DND-41 (cell line): ENCODE measurements around the gene KRT84.

Experiments
- ATAC-seq: fragments of 200-7000 bp; cut with Tn5 transposase; 3 replicates; pipeline ENCODE4 v1.9.1; 2021; ENCODE audit warnings: low read depth; ENCODE audit not compliant: insufficient read depth
- DNase-seq: peaks from one replicate; pipeline ENCODE4 v3.0.0-alpha.2; 2020
- H2AFZ ChIP-seq: 2 replicates; pipeline ENCODE4 v1.6.0; 2012; ENCODE audit warnings: low read depth, low read length
- H3K27ac ChIP-seq: 2 replicates; pipeline ENCODE4 v1.5.1; 2012; ENCODE audit warnings: low read length, inconsistent platforms
- H3K27me3 ChIP-seq: fragments of 200-600 bp; sonication (generic); 2 replicates; pipeline ENCODE4 v1.6.0; 2012; ENCODE audit warnings: low read length, mild to moderate bottlenecking, inconsistent platforms; ENCODE audit not compliant: insufficient read depth, poor library complexity
- H3K36me3 ChIP-seq: 2 replicates; pipeline ENCODE4 v1.5.1; 2012; ENCODE audit warnings: low read length, inconsistent platforms; ENCODE audit not compliant: insufficient read depth
- H3K4me1 ChIP-seq: 2 replicates; pipeline ENCODE4 v1.5.1; 2012; ENCODE audit warnings: mild to moderate bottlenecking, low read length; ENCODE audit not compliant: insufficient read depth
- H3K4me2 ChIP-seq: 2 replicates; pipeline ENCODE4 v1.6.0; 2012; ENCODE audit warnings: mild to moderate bottlenecking, moderate library complexity, low read length, inconsistent platforms; ENCODE audit not compliant: insufficient read depth
- H3K4me3 ChIP-seq, 2 experiments: fragments of 200-600 bp in 1 of 2; shearing (Covaris generic) in 1 of 2; 2 replicates each; pipeline ENCODE4 v1.5.1; 2012 to 2016; ENCODE audit warnings: inconsistent platforms in 2 of 2, low read length in 2 of 2, mild to moderate bottlenecking in 2 of 2, low read depth in 1 of 2, moderate library complexity in 1 of 2
- H3K79me2 ChIP-seq: 2 replicates; pipeline ENCODE4 v1.6.0; 2012; ENCODE audit warnings: low read length, inconsistent platforms; ENCODE audit not compliant: insufficient read depth
- H3K9ac ChIP-seq: 2 replicates; pipeline ENCODE4 v1.6.0; 2012; ENCODE audit warnings: low read depth, mild to moderate bottlenecking, inconsistent platforms, low read length, moderate library complexity
- H3K9me3 ChIP-seq: 2 replicates; pipeline ENCODE4 v1.5.1; 2012; ENCODE audit warnings: low read length, moderate library complexity, mild to moderate bottlenecking, inconsistent platforms; ENCODE audit not compliant: insufficient read depth, severe bottlenecking
- H4K20me1 ChIP-seq: 2 replicates; pipeline ENCODE4 v1.6.0; 2012; ENCODE audit warnings: low read length; ENCODE audit not compliant: insufficient read depth
- EZH2 ChIP-seq: IDR thresholded peaks from 3 replicates; pipeline ENCODE4 v1.6.1; 2012; ENCODE audit warnings: borderline replicate concordance, low read depth, mild to moderate bottlenecking, moderate library complexity, low read length, inconsistent platforms; ENCODE audit not compliant: severe bottlenecking
- TF ChIP-seq, protein P1 (sequence below): IDR thresholded peaks from 2 replicates; pipeline ENCODE4 v1.5.1; 2012; ENCODE audit warnings: borderline replicate concordance, low read length, moderate library complexity, mild to moderate bottlenecking; ENCODE audit not compliant: poor library complexity, severe bottlenecking; ENCODE audit errors: extremely low read depth

Gene KRT84

DNA sequence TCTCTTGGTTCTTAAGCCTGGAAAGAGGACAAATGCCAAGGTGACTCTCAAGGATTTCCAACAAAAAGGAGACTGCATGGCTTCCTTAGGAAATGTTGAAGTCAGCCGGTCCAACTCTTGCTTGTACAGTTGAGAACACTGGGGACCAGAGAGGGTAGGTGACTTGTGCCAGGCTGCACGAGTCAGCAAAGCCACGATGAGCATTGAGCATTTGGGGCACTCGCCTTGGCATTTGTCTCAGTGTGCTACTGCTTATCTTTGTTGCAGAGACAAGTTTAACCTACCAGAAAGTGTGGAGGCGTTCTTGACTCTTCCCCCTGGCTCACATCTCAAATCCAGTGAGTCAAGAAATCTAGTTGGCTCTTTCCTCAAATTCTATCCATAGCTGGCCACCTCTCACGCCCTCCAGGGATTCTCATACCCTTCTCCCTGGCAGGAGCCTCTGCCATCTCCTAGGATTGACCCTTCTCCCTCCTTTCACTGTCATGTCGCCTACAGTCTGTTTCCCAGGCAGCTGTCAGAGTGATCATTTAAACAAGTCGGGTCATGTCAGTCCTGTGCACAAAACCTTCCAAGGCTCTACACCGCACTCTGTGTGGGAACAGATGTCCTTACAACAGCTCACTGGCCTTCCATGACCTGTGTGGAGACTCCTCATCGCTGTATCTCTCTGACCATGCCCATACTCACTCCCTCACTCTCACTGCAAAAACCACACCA lies 47.1 kb downstream of the KRT84 start:
- TF ChIP-seq, protein P1, sequence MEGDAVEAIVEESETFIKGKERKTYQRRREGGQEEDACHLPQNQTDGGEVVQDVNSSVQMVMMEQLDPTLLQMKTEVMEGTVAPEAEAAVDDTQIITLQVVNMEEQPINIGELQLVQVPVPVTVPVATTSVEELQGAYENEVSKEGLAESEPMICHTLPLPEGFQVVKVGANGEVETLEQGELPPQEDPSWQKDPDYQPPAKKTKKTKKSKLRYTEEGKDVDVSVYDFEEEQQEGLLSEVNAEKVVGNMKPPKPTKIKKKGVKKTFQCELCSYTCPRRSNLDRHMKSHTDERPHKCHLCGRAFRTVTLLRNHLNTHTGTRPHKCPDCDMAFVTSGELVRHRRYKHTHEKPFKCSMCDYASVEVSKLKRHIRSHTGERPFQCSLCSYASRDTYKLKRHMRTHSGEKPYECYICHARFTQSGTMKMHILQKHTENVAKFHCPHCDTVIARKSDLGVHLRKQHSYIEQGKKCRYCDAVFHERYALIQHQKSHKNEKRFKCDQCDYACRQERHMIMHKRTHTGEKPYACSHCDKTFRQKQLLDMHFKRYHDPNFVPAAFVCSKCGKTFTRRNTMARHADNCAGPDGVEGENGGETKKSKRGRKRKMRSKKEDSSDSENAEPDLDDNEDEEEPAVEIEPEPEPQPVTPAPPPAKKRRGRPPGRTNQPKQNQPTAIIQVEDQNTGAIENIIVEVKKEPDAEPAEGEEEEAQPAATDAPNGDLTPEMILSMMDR, result no peak
- no peak for TF ChIP-seq EZH2
- no peak overlapping the region for H3K4me2 ChIP-seq
- H3K27me3 ChIP-seq, result peaks cover 9% of the 10 kb centered on the region
- H3K9me3 ChIP-seq, result no peaks in the 10 kb centered on the region
- DNase-seq (no peak), ATAC-seq (no peak)
- no peak overlapping the region for H3K4me3 ChIP-seq
- H2AFZ ChIP-seq, result no peak overlapping the region
- H3K27ac ChIP-seq, result no peak overlapping the region
- peaks cover 2% of the 10 kb centered on the region; the same call in 1 of the 2 replicates for H4K20me1 ChIP-seq
- H3K9ac ChIP-seq, result no peak overlapping the region
- no peaks in the 10 kb centered on the region for H3K36me3 ChIP-seq
- H3K79me2 ChIP-seq, result no peaks in the 10 kb centered on the region
- no peaks in the 10 kb centered on the region for H3K4me1 ChIP-seq

DNA sequence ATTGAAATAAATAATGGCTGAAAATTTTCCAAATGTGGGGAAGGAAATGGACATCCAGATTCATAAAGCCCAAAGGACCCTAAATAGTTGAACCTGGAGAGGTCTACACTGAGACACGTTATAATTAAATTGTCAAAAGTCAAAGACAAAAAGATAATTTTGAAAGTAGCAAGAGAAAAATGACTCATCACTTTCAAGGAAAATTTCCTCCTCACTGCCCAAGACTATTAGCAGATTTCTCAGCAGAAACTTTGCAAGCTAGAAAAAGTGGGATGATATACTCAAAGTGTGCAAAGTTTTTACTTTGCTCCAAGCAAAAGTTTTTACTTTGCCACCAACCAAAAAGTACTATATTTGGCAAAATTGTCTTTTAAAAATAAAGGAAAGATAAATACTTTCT lies 48.4 kb downstream of the KRT84 start:
- Histone ChIP-seq H3K4me3 (no peak overlapping the region), H3K4me2 (no peak overlapping the region), H3K27me3 (peaks cover 9% of the 10 kb centered on the region), H3K79me2 (no peaks in the 10 kb centered on the region), H3K9ac (no peak overlapping the region), H3K36me3 (no peaks in the 10 kb centered on the region), H3K4me1 (no peaks in the 10 kb centered on the region), H3K9me3 (no peaks in the 10 kb centered on the region), H4K20me1 (peaks cover 2% of the 10 kb centered on the region; the same call in 1 of the 2 replicates), H3K27ac (no peak overlapping the region), H2AFZ (no peak overlapping the region)
- DNase-seq, result no peak
- ATAC-seq, result no peak
- TF ChIP-seq, protein P1, result no peak
- no peak for TF ChIP-seq EZH2

DNA sequence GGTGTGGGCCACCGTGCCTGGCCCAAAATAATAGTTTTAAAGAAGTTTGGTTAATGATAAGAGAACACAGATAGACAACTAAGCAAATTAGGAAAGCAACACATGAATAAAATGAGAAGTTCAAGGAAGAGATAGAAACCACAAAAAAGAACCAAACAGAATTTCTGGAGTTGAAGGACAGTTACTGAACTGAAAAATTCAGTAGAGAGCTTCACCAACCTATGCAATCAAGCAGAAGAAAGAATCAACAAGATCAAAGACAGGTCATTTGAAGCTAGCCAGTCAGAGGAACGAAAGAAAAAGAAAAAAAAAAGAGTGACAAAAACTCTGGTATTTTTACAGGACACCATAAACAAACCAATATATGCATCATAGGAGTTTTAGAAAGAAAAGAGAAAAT lies 48.8 kb downstream of the KRT84 start:
- TF ChIP-seq, protein P1, result no peak
- TF ChIP-seq EZH2, result no peak
- no peaks in the 10 kb centered on the region for H3K4me1 ChIP-seq
- H3K79me2 ChIP-seq, result no peaks in the 10 kb centered on the region
- H3K9ac ChIP-seq, result no peak overlapping the region
- no peak overlapping the region for H3K4me3 ChIP-seq
- ATAC-seq (no peak), DNase-seq (no peak)
- peaks cover under 1% of the 10 kb centered on the region; the same call in 1 of the 2 replicates for H4K20me1 ChIP-seq
- no peak overlapping the region for H3K27ac ChIP-seq
- no peak overlapping the region for H2AFZ ChIP-seq
- no peak overlapping the region for H3K4me2 ChIP-seq
- H3K9me3 ChIP-seq, result no peaks in the 10 kb centered on the region
- no peaks in the 10 kb centered on the region for H3K36me3 ChIP-seq
- H3K27me3 ChIP-seq, result peaks cover 9% of the 10 kb centered on the region
